Caco-2 (cell line): Measurements from ENCODE around the gene POLA1. TPM values are rescaled to one million over a fixed set of nuclear protein-coding genes. Genes with fewer than 3 reads are reported as not detected.

Source experiments
- BruUV-seq: library from RNA; stranded (reverse); fragments of 400-500 nt; replicated peaks from 2 replicates; lab custom pipeline; 2021; lab: Mats Ljungman, UMichigan
- CTCF ChIA-PET: fragments of 300-600 bp; sonication (Branson Sonifier 250); formaldehyde crosslinking; loops from one replicate; lab custom pipeline; 2022; ENCODE audit warnings: antibody characterized with exemption; lab: Charles Lee
- POLR2A ChIA-PET: fragments of 300-600 bp; sonication (Branson Sonifier 250); formaldehyde crosslinking; loops from one replicate; lab custom pipeline; 2022; ENCODE audit warnings: antibody characterized with exemption; lab: Charles Lee
- DNase-seq, 2 experiments: peaks; one replicate each; pipeline versions ENCODE4 v3.0.0 to v3.0.0-alpha.2; 2020 to 2022
- H3K27me3 ChIP-seq: replicated peaks from 2 replicates; pipeline ENCODE4 v1.6.0; 2011; ENCODE audit warnings: low read length; ENCODE audit not compliant: control insufficient read depth, insufficient read depth
- H3K36me3 ChIP-seq: 2 replicates; pipeline ENCODE4 v1.5.1; 2011; ENCODE audit warnings: low read length; ENCODE audit not compliant: control insufficient read depth, insufficient read depth
- H3K4me1 ChIP-seq: fragments of 250-450 bp; sonication (Bioruptor Pico); 2 replicates; pipeline ENCODE4 v1.5.1; 2020; ENCODE audit warnings: mild to moderate bottlenecking
- H3K4me3 ChIP-seq: 2 replicates; pipeline ENCODE4 v1.5.1; 2011; ENCODE audit warnings: low read depth, mild to moderate bottlenecking, control low read depth, low read length
- H3K9me3 ChIP-seq: fragments of 250-450 bp; sonication (Bioruptor Pico); 2 replicates; pipeline ENCODE4 v1.5.1; 2020; ENCODE audit warnings: mild to moderate bottlenecking, moderate library complexity
- H3K27ac Mint-ChIP-seq: one replicate; pipeline ENCODE4 v1.8.0; 2022; ENCODE audit warnings: mixed read lengths; ENCODE audit not compliant: unreplicated experiment
- H3K27me3 Mint-ChIP-seq: one replicate; pipeline ENCODE4 v1.8.0; 2022; ENCODE audit warnings: mixed read lengths; ENCODE audit not compliant: insufficient read depth, unreplicated experiment
- H3K36me3 Mint-ChIP-seq: one replicate; pipeline ENCODE4 v1.8.0; 2022; ENCODE audit warnings: mild to moderate bottlenecking, mixed read lengths; ENCODE audit not compliant: insufficient read depth, unreplicated experiment
- H3K4me1 Mint-ChIP-seq: one replicate; pipeline ENCODE4 v1.8.0; 2022; ENCODE audit warnings: low read depth, mixed read lengths; ENCODE audit not compliant: unreplicated experiment
- H3K4me3 Mint-ChIP-seq: one replicate; pipeline ENCODE4 v1.8.0; 2022; ENCODE audit warnings: mild to moderate bottlenecking, moderate library complexity, mixed read lengths; ENCODE audit not compliant: unreplicated experiment
- H3K9me3 Mint-ChIP-seq: one replicate; pipeline ENCODE4 v1.8.0; 2022; ENCODE audit warnings: mixed read lengths; ENCODE audit not compliant: unreplicated experiment
- CTCF ChIP-seq, 2 experiments: fragments of 200-600 bp in 1 of 2; IDR thresholded peaks; 1 replicate in 1 of 2; 2 replicates in 1 of 2; pipeline versions ENCODE4 v1.5.1 to v1.8.0; 2011 to 2022; ENCODE audit warnings: antibody characterized with exemption in 1 of 2, control low read depth in 1 of 2, inconsistent platforms in 1 of 2, low read depth in 1 of 2, low read length in 1 of 2, mild to moderate bottlenecking in 1 of 2, moderate library complexity in 1 of 2; ENCODE audit not compliant: insufficient read depth in 1 of 2, severe bottlenecking in 1 of 2, unreplicated experiment in 1 of 2
- intact Hi-C: fragments of 100-400 bp; cut with micrococcal nuclease; formaldehyde crosslinking; loops from one replicate; pipeline ENCODE4 v1.10.0; 2022; ENCODE audit not compliant: unreplicated experiment
- total RNA-seq: library from RNA; stranded (reverse); gene quantifications from 2 replicates; pipeline ENCODE4 v1.2.3, GENCODE V29; 2022

POLA1 gene
- total RNA-seq, 1 experiment from 2014 or later = 23.5 TPM

DNA sequence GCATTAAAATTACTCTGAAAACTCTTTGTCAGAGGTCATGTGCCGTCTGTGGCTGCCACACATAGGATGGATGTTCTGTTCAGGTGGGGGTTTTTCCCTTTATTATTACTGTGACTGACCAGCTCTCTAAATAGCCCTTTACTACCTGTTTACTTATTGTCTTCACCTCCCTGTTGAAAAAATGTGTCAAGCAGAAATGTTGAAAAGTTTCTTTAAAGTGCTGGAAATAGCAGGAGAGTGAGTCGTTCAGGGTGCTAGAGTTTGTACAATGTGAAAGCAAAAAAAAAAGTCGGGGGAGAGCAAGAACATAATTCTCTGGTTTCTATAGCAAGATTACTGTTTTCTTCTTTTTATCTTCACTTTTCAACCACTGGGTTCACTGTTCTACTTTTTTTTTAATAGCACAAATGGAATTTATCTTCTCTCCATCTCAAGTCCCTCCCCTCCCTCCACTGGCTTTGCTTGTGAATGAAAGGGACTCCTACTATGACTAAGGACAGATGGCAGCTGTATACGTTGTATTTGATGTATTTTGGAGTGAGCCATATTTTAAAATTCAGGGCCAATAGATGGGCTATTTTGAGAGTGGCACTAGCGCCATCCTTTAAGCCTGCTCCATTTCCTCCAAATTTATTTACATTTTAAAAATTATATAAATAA lies 288.7 kb downstream of the POLA1 start:
- DNase-seq = no peak
- Mint-ChIP-seq H3K27ac (no peak overlapping the region), H3K27me3 (no peaks in the 10 kb centered on the region), H3K9me3 (no peaks in the 10 kb centered on the region), H3K36me3 (no peaks in the 10 kb centered on the region), H3K4me3 (no peak overlapping the region), H3K4me1 (no peaks in the 10 kb centered on the region)
- no peaks in the 10 kb centered on the region for H3K27me3 ChIP-seq
- H3K36me3 ChIP-seq = no peaks in the 10 kb centered on the region
- CTCF ChIA-PET = no interaction called here
- TF ChIP-seq CTCF (IDR thresholded peaks at IDR 0.05; ENCODE audit: insufficient read depth in 1 of 2, low read depth in 1 of 2, low read length in 1 of 2, severe bottlenecking in 1 of 2, unreplicated experiment in 1 of 2) = no peak
- H3K9me3 ChIP-seq = no peaks in the 10 kb centered on the region
- intact Hi-C loops = no loop called here
- H3K4me1 ChIP-seq = no peaks in the 10 kb centered on the region
- BruUV-seq = no TSS peak
- POLR2A ChIA-PET = no interaction called here
- H3K4me3 ChIP-seq = no peak overlapping the region

DNA sequence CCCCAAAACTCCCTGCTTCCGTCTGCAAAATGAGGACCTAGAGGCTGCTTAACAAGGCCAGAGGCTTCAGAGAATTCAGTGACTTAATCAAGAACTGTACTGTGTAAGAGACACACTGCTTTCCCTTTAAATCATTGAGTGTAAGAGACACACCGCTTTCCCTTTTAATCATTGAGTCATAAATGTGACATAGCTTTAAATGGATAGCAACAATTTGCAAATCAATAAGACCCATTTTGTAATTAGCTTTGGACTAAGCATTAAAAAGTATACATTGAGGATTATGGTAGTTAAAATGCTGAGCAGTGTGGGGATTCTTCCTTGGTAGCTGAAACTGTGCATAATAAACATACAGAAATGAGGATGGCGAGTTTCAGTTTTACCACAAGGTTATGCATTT lies 290.2 kb downstream of the POLA1 start:
- Mint-ChIP-seq H3K4me1 (no peaks in the 10 kb centered on the region), H3K4me3 (no peak overlapping the region), H3K36me3 (peaks cover 5% of the 10 kb centered on the region), H3K27me3 (no peaks in the 10 kb centered on the region), H3K9me3 (no peaks in the 10 kb centered on the region), H3K27ac (no peak overlapping the region)
- no TSS peak for BruUV-seq
- H3K27me3 ChIP-seq = no peaks in the 10 kb centered on the region
- H3K36me3 ChIP-seq = no peaks in the 10 kb centered on the region
- no peak for DNase-seq
- H3K4me3 ChIP-seq = no peak overlapping the region
- CTCF ChIA-PET = no interaction called here
- POLR2A ChIA-PET = no interaction called here
- intact Hi-C loops = no loop called here
- no peaks in the 10 kb centered on the region for H3K9me3 ChIP-seq
- no peaks in the 10 kb centered on the region for H3K4me1 ChIP-seq
- TF ChIP-seq CTCF (IDR thresholded peaks at IDR 0.05; ENCODE audit: insufficient read depth in 1 of 2, low read depth in 1 of 2, low read length in 1 of 2, severe bottlenecking in 1 of 2, unreplicated experiment in 1 of 2) = no peak

- no peak overlapping the region for H3K27ac Mint-ChIP-seq
- no peak for DNase-seq
- no peak for TF ChIP-seq CTCF (IDR thresholded peaks at IDR 0.05; ENCODE audit: insufficient read depth in 1 of 2, low read depth in 1 of 2, low read length in 1 of 2, severe bottlenecking in 1 of 2, unreplicated experiment in 1 of 2)
- H3K4me3 Mint-ChIP-seq = no peak overlapping the region
- H3K4me1 Mint-ChIP-seq = no peaks in the 10 kb centered on the region
- no TSS peak for BruUV-seq
- no peaks in the 10 kb centered on the region for H3K27me3 Mint-ChIP-seq
- POLR2A ChIA-PET = no interaction called here
- CTCF ChIA-PET = no interaction called here
- no peaks in the 10 kb centered on the region for H3K36me3 ChIP-seq
- H3K27me3 ChIP-seq = no peaks in the 10 kb centered on the region
- H3K9me3 ChIP-seq = no peaks in the 10 kb centered on the region
- H3K36me3 Mint-ChIP-seq = peaks cover 5% of the 10 kb centered on the region
- H3K4me3 ChIP-seq = no peak overlapping the region
- intact Hi-C loops = no loop called here
- H3K9me3 Mint-ChIP-seq = no peaks in the 10 kb centered on the region
- H3K4me1 ChIP-seq = no peaks in the 10 kb centered on the region
Observed at GRCh38 chrX:24985120-24985519, 291.4 kb downstream of the POLA1 start.
